Activated CD8-positive, alpha-beta memory T cell treated with anti-CD3 and anti-CD28 coated beads, Interleukin-2, amount 50 U/mL, for 24 hours (primary cell): Measurements from ENCODE around the gene PSMD6.

ENCODE experiments used
- DNase-seq: peaks from one replicate; pipeline ENCODE4 v3.0.0-alpha.2; 2020; ENCODE audit errors: extremely low read depth

Gene PSMD6

GRCh38 chr3:64023187-64023860 lies at the start of gene PSMD6:
Gene PSMD6 (minus strand): TSS chr3:64023494. CDS start chr3:64023419, 75 bp downstream.
- peak; percentile 80 for DNase-seq

DNA sequence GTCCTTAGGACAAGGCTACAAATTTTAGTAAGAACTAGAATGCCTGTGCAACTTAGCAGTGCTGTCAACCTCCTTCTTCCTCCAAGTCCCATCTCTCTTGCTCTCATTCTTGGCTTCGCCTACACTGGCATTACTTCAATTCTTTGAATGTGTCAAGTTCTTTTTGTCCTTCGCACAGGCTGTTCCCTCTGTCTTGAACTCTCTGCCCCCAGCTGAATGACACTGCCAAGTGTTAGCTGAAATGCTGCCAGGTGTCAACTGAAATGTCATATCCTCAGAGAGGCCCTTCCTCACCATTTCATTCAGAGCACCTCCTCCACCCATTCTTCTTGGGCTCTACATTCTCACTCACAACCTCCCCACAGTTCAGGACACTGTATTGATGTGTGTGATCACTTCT lies 48.8 kb upstream of the PSMD6 start:
- no peak for DNase-seq

GRCh38 chr3:64070704-64071103 lies 47.4 kb upstream of the PSMD6 start:
- DNase-seq: no peak

DNA sequence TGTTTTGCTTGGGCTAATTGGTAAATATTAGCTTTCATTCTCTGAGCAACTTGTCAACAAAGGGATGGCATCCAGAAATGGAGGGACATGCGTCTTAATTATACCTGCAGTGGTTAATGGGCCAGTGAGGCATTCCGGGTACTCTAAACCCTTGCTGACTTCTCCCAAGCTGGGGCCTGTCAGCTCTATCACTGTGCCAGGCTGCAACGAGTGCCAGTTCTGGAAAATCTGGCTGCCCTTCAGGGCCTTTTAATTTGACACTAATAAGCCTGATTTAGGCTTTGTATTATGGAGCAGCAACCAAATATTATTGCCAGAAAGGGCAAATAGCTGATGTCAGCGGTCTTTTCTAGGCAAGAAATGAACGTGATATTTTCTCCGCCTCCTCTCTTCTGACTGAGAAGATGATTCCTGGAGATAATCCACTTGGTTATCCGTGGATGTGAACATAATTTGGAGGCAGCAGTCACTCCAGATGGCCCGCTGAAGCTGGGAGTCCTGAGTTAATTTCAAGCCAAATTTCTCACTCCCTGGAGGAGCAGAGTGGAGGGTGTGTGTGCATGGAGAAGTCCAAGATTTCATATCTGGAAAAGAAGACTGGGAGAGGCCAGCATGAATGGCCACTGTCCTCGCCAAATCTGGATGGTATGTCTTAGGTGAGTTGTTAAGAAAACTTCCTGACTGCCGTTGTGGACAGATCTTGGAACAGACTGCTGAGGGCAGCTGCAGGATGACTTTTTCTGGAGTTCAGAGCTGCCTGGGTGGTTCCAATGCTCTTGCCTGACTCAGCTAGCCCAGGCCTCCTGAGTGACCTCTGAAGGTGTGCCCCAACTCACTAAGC lies 44.4 kb upstream of the PSMD6 start:
- no peak for DNase-seq

DNA sequence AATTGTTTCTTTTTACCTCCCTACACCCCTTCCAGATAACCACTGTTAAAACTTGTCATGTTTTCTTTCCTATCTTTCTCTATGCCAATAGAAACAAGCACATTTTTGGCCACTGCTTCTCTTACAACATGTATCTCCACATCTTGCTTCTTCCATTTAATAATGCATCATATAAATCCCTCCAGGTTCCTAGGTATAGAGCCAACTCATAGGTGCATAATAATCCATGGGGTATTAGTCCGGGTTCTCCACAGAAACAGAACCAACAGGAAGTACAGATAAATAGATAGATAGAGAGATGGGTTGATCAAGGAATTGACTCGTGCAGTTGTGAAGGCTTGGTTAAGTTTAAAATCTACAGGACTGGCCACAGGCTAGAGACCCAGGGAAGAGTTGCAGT lies 41.5 kb upstream of the PSMD6 start:
- no peak for DNase-seq

- no peak for DNase-seq
These were observed 40.7 kb upstream of the PSMD6 start for GRCh38 chr3:64063983-64064438.

DNA sequence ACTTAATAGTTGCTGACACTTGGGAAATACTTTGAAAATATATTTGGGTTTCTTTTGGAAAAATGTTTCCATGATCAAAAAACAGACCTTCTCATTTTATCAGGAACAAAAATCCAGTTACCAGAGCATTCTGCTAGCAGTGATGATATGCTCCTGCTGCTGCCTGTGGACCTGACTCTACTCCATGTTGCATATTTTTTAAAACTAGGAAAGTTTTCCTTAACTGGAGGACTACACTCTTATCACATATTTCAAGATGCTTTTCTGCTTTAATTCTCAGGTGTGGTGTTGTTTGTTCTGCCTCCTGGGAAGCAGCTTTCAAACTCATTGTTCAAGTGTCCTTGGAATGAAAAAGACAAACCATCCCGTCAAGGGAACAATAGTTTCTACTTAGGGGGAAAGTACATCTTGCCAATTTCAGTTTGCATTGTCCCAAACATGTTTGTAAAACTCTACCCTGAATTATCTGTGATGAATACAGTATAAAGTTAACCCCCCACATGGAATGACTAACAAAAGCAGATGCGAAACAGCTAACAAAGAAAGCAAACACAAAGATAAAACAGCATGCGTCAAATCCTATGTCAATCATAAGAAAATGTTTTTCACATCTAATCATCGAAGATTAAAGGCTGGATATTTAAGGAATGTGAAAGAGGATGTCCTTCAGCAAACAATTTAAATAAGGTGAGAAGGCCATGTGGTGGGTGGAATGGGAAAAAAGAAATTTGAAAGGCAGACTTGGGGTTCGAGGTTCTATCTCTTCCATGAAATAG lies 40.1 kb upstream of the PSMD6 start:
- no peak for DNase-seq

- no peak for DNase-seq
These were observed 38.3 kb upstream of the PSMD6 start for GRCh38 chr3:64061628-64062027.

GRCh38 chr3:64059484-64060175 lies 36.3 kb upstream of the PSMD6 start:
- no peak for DNase-seq

DNA sequence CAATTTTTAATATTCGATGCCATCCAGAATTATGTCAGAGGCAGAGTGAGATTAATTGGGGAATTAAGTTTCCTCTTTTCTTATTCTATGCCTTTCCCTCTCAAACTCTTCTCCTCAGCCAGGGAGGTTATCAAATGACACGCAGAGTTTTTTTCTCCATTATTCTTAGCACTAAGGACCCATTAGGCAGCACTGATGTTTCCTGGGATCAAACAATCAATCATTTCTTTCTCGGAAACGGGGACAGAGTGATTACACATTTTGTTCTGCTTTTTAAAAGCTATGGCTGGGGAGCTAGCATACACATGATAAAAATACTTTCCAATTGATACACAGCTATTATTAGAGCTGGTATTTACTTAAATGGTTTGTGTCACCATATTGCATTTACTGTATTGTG lies 35.3 kb upstream of the PSMD6 start:
- no peak for DNase-seq

- DNase-seq: no peak
These were observed 33.9 kb upstream of the PSMD6 start for GRCh38 chr3:64057231-64057630.

GRCh38 chr3:64056606-64057180 lies 33.4 kb upstream of the PSMD6 start:
- DNase-seq: no peak

- no peak for DNase-seq
These were observed 31.8 kb upstream of the PSMD6 start for GRCh38 chr3:64055076-64055475.

DNA sequence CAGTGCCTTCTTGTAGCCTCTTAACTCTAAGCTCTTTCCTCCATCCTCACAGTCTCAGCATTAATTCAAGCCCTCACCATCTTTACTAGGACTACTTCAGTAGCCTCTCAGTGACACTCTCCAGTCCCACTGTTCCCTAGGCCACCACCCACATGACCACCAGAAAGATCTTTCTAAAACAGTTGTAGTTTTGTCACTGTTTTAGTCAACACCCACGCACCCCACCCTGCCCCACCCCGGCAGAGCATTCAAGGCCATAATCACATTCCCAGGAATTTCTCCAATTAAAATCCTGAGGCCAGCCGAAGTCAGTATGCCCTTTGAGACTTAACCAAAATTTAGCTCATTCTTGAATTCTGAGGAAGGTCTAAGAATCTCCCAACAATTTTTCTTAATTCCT lies 31.2 kb upstream of the PSMD6 start:
- DNase-seq: no peak

- DNase-seq: no peak
These were observed 30.3 kb upstream of the PSMD6 start for GRCh38 chr3:64053581-64053980.

DNA sequence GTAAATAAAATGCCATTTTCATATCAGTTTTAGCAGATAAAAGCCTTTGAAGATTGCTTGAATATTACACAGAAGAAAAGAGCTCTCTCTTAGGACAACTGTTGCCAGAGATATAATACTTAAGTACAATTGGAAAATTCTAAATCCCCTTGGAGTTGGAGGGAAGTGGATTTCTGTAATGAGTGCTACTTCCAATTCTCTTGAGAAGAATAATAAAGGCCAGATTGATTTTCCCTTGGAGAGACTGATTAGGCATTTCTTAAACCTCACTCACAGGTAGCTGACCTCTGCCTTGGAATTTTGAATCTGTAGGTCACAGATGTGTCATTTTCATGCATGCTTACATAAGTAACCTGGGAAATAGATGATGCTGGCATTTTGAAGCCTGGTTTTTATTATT lies 29.8 kb upstream of the PSMD6 start:
- no peak for DNase-seq

DNA sequence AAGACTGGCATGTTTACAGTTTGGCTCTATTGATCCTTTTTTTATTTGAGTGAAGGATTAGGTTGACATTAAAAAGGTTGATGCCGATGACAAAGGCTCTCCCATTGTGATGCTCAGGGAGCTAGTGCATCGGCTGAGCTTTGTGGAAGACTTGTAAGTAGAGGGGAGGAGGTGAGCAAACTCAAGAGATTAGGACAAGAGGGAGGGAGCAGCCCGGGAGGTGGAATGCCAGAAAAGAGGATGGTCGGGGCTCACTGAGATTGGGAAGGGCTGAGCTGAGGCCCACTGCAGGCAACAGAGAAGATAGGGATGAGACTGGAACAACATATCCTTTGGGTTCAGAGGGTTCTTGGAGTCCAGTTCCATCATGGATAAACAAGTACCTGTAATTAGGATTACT lies 26.5 kb upstream of the PSMD6 start:
- no peak for DNase-seq

GRCh38 chr3:64049136-64049535 lies 25.8 kb upstream of the PSMD6 start:
- DNase-seq: no peak

DNA sequence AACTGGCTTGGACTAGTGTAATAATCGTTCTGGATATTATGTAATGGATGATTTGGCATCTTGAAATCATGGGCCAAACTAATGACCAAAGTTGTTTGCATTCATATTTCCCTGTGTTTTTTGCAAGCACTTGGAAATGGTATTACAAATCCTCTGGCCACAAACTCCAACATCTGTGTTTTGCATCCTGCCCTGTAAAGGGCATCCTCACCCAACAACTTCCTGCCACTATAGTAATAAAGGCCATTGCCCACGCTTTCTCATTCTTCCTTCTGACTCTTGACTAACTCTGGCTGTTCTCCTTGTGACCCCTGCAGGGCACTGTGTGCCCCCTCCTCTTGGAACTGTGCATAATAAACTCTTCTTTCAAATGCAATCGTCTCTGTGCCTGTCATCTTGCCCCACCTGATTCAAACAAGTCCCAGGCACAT lies 25.4 kb upstream of the PSMD6 start:
- no peak for DNase-seq

DNA sequence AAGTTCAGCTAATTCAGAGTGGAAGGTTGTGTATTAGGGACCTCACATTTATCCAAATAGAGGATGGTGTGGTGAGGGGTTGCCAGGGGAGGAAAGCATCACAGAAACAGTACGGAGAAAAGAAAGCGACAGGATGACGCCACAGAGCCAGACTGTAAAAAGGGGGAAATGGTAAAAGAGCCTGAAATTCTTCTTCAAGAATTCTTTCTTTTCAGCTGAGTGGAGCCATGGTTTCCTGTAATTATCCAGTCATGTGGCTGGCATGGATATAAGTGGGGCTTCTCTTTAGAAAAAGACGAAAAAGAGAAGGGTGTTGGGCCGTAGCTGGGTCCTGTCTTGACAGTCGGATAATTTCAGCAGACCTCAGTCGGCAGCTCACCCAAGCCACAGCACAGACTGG lies 24.5 kb upstream of the PSMD6 start:
- no peak for DNase-seq

GRCh38 chr3:64046996-64047594 lies 23.8 kb upstream of the PSMD6 start:
- no peak for DNase-seq
